ENCODE data around the gene CEP20.

GRCh38 chr16:15834502-15834901 lies 53.9 kb downstream of the CEP20 start:
- TF ChIP-seq POLR2AphosphoS5 (IDR thresholded peaks at IDR 0.05; ENCODE audit: low read depth, low read length) (no peak), SIN3A (IDR thresholded peaks at IDR 0.05; ENCODE audit: borderline replicate concordance, insufficient read depth, low read length) (no peak)

Data from PFSK-1 (cell line).